AG04449 (cell line): Measurements from ENCODE around the gene ZNF330.

Experiments
- CTCF ChIA-PET: fragments of 350-600 bp; formaldehyde crosslinking; extraction: SDS; loops from one replicate; lab custom pipeline; 2021; ENCODE audit warnings: antibody characterized with exemption; lab: Yijun Ruan, JAX
- POLR2A ChIA-PET: fragments of 400-600, 350-600 bp; formaldehyde crosslinking; extraction: SDS; loops from one replicate; lab custom pipeline; 2020; ENCODE audit warnings: antibody characterized with exemption, inconsistent platforms; lab: Yijun Ruan, JAX
- DNase-seq: peaks from one replicate; pipeline ENCODE4 v3.0.0-alpha.2; 2010; ENCODE audit warnings: low read depth, low spot score
- H3K4me3 ChIP-seq: 2 replicates; pipeline ENCODE4 v1.5.1; 2011; ENCODE audit warnings: low read depth, mild to moderate bottlenecking, control low read depth, low read length
- CTCF ChIP-seq: IDR thresholded peaks from one replicate; pipeline ENCODE4 v1.5.1; 2011; ENCODE audit warnings: mild to moderate bottlenecking, moderate library complexity, low read length, control low read depth, inconsistent platforms; ENCODE audit not compliant: insufficient read depth; ENCODE audit errors: missing control alignments

ZNF330 gene

GRCh38 chr4:141244419-141244818 is 23.7 kb downstream of the ZNF330 start:
- no peak for TF ChIP-seq CTCF
- CTCF ChIA-PET: no interaction called here
- no peak for DNase-seq
- POLR2A ChIA-PET: no interaction called here
- H3K4me3 ChIP-seq: no peak overlapping the region

GRCh38 chr4:141246243-141246642 is 25.5 kb downstream of the ZNF330 start:
- no peak for TF ChIP-seq CTCF
- ChIA-PET CTCF (interaction anchor here (1.0 kb wide), 1 partner anchor 29 kb away, joined by 3 read pairs; no protein-coding TSS in a partner anchor), POLR2A (no interaction called here)
- DNase-seq: peak; percentile 61
- no peak overlapping the region for H3K4me3 ChIP-seq

GRCh38 chr4:141246683-141247429 is 26.2 kb downstream of the ZNF330 start:
- POLR2A ChIA-PET: no interaction called here
- CTCF ChIA-PET: interaction anchor here (1.0 kb wide), 1 partner anchor 28 kb away, joined by 3 read pairs; no protein-coding TSS in a partner anchor
- no peak for DNase-seq
- H3K4me3 ChIP-seq: no peak overlapping the region
- TF ChIP-seq CTCF: no peak

GRCh38 chr4:141247430-141247780 is 26.7 kb downstream of the ZNF330 start:
- no peak overlapping the region for H3K4me3 ChIP-seq
- no peak for TF ChIP-seq CTCF
- ChIA-PET CTCF (no interaction called here), POLR2A (no interaction called here)
- DNase-seq: no peak

- no peak for TF ChIP-seq CTCF
- ChIA-PET POLR2A (no interaction called here), CTCF (no interaction called here)
- peak; percentile 28 for DNase-seq
- H3K4me3 ChIP-seq: no peak overlapping the region
Observed at GRCh38 chr4:141248029-141248428, 27.3 kb downstream of the ZNF330 start.

- H3K4me3 ChIP-seq: no peak overlapping the region
- no peak for DNase-seq
- CTCF ChIA-PET: no interaction called here
- POLR2A ChIA-PET: no interaction called here
- no peak for TF ChIP-seq CTCF
Observed at GRCh38 chr4:141248486-141248885, 27.8 kb downstream of the ZNF330 start.
